SK-N-SH (cell line): ENCODE measurements around the gene SLC6A13.

Experiments
- CHD2 ChIP-seq: fragments of 150-350 bp; IDR thresholded peaks from 2 replicates; pipeline ENCODE4 v1.6.1; 2018; ENCODE audit warnings: low read length; ENCODE audit not compliant: partially characterized antibody
- CTCF ChIP-seq: fragments of 200-600 bp; sonication (generic); IDR thresholded peaks from 2 replicates; pipeline ENCODE4 v1.6.1; 2017; ENCODE audit warnings: antibody characterized with exemption, mild to moderate bottlenecking, moderate library complexity
- ELF1 ChIP-seq: IDR thresholded peaks from 2 replicates; pipeline ENCODE4 v1.4.0; 2012
- EZH2phosphoT487 ChIP-seq: fragments of 200-600 bp; sonication (generic); IDR thresholded peaks from 2 replicates; pipeline ENCODE4 v1.6.1; 2017; ENCODE audit warnings: low read depth, mixed run types, mild to moderate bottlenecking, antibody characterized with exemption, moderate library complexity, borderline replicate concordance
- FOXJ3 ChIP-seq: sonication (generic); formaldehyde crosslinking; IDR thresholded peaks from 2 replicates; pipeline ENCODE4 v1.5.1; 2020; ENCODE audit warnings: mild to moderate bottlenecking, missing genetic modification reagents
- GABPA ChIP-seq: IDR thresholded peaks from 2 replicates; pipeline ENCODE4 v1.4.0; 2012; ENCODE audit warnings: low read depth, mild to moderate bottlenecking
- JUND ChIP-seq: IDR thresholded peaks from 2 replicates; pipeline ENCODE4 v1.4.0; 2012
- PBX3 ChIP-seq: IDR thresholded peaks from 2 replicates; pipeline ENCODE4; 2012
- POLR2AphosphoS5 ChIP-seq: IDR thresholded peaks from 2 replicates; pipeline ENCODE4 v1.6.1; 2012; ENCODE audit warnings: low read depth, low read length
- RAD21 ChIP-seq: IDR thresholded peaks from 2 replicates; pipeline ENCODE4 v1.6.1; 2012; ENCODE audit warnings: mild to moderate bottlenecking, low read length
- RXRA ChIP-seq: IDR thresholded peaks from 2 replicates; pipeline ENCODE4 v1.4.0; 2012; ENCODE audit warnings: low read depth, mild to moderate bottlenecking, borderline replicate concordance
- YY1 ChIP-seq: IDR thresholded peaks from 2 replicates; pipeline ENCODE4 v1.4.0; 2012; ENCODE audit warnings: low read depth, mild to moderate bottlenecking

- TF ChIP-seq POLR2AphosphoS5: no peak
- TF ChIP-seq ELF1: no peak
- TF ChIP-seq GABPA: no peak
- TF ChIP-seq CTCF: no peak
- TF ChIP-seq CHD2: no peak
- TF ChIP-seq RXRA: no peak
- no peak for TF ChIP-seq JUND
- no peak for TF ChIP-seq PBX3
- TF ChIP-seq RAD21: no peak
- TF ChIP-seq EZH2phosphoT487: no peak
- TF ChIP-seq YY1: no peak
- TF ChIP-seq FOXJ3 (CRISPR knock-in tag): no peak
These were observed 73.0 kb downstream of the SLC6A13 start for GRCh38 chr12:189622-189962.
